HEK293 (cell line): ENCODE measurements around the gene RHOU.

ENCODE experiments used
- ZNF121 ChIP-seq: fragments of 450-650 bp; formaldehyde crosslinking; IDR thresholded peaks from 2 replicates; pipeline ENCODE4 v1.5.1; 2016; ENCODE audit warnings: missing biosample characterization, missing genetic modification characterization
- ZNF24 ChIP-seq: fragments of 450-650 bp; formaldehyde crosslinking; IDR thresholded peaks from 2 replicates; pipeline ENCODE4 v1.5.1; 2016; ENCODE audit warnings: missing biosample characterization, missing genetic modification characterization
- ZNF624 ChIP-seq: fragments of 450-650 bp; formaldehyde crosslinking; IDR thresholded peaks from 2 replicates; pipeline ENCODE4 v1.5.1; 2017; ENCODE audit warnings: missing biosample characterization, missing genetic modification characterization

DNA sequence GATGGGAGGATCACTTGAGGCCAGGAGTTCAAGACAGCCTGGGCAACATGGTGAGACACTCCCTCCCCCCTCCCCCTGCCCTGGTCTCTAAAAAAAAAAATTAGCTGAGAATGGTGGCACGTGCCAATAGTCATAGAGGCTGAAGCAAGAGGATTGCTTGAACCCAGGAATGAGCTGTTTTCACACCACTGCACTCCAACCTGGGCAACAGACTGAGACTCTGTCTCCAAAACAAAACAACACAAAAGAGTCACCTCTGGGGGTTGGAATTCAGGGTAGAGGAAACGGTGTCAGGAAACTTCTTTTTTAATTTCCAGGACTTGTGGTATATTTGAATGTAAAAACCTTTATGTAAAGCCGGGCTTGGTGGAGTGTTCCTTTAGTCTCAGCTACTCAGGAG lies 43.2 kb downstream of the RHOU start:
- TF ChIP-seq ZNF24 (tag by site-specific recombination) (no peak), ZNF121 (tag by site-specific recombination) (no peak), ZNF624 (tag by site-specific recombination) (no peak)
